Measurements from ENCODE around the gene TSPAN9.
A peak's percentile ranks its signal among the peaks of the same experiment; 100 is the strongest.

The TSPAN9 gene

DNA sequence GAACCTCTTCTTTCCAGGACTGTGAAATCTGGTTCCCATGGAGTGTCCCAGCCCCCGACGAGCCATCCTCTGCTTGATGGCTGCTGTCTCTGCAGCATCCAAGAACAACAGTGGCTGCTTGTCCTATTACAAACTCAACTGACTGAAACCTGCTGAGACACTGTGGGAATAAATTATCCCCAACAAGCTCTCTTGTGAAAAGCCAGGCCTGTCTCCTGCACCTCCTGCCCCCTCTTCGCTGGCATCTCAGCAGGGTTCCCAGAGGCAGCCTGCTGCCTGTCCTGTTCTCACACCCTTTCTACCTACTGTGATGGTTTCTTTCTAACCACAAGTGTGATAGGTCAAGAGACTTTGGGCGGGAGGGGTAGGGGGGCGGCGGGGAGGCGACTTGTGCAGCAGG lies 180.2 kb downstream of the TSPAN9 start:
- DNase-seq, result no peak

- no peak for DNase-seq
These were observed 182.8 kb downstream of the TSPAN9 start for GRCh38 chr12:3259973-3260372.

DNA sequence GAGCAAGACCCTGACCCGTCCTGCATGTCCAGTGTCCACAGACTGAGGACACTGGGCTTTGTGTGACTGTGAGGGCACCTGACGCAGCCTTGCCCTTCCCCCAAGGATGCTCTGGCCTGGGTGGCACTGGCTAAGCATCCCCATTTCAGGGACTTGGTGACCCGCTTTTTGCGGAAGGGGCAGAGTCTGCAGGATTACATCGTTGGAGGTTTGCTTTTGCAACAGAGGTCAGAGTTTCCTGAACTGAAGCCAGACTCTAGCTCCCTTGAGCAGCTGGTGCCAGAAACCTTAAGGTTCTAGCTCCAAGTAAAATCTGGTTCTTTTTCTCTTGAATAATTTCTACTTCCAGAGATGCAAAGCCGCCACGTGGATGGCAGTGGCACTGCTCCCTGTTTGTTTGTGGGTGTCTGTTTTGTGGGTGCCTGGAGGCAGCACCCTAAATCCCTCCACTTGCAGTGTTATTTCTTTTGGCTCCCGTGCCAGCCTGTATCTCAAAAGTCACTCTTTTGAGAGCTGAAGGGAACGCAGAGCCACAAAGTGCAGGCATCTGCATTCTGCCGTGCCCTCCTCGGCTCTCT lies 184.7 kb downstream of the TSPAN9 start:
- DNase-seq, result no peak

DNA sequence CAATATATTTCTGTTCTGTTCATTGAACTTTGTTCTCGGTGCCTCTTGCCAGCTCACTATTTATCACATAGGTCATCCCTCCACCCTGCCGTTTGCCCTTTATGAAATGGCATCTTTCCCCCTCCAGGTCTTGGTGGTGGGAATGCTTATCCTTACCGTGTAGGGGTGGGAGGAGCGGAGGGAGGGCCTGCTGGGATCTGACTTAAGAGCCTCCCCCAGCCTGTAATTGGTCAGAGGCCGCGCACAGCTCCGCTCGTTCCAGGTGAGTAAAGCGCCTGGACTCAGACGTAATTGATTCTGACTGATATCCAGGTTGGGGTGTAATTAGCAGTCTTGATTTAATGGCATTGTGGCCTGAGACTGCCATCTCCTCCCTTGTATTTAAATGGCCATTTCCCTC lies 185.3 kb downstream of the TSPAN9 start:
- DNase-seq, result no peak

GRCh38 chr12:3263282-3263681 lies 186.1 kb downstream of the TSPAN9 start:
- no peak for DNase-seq

DNA sequence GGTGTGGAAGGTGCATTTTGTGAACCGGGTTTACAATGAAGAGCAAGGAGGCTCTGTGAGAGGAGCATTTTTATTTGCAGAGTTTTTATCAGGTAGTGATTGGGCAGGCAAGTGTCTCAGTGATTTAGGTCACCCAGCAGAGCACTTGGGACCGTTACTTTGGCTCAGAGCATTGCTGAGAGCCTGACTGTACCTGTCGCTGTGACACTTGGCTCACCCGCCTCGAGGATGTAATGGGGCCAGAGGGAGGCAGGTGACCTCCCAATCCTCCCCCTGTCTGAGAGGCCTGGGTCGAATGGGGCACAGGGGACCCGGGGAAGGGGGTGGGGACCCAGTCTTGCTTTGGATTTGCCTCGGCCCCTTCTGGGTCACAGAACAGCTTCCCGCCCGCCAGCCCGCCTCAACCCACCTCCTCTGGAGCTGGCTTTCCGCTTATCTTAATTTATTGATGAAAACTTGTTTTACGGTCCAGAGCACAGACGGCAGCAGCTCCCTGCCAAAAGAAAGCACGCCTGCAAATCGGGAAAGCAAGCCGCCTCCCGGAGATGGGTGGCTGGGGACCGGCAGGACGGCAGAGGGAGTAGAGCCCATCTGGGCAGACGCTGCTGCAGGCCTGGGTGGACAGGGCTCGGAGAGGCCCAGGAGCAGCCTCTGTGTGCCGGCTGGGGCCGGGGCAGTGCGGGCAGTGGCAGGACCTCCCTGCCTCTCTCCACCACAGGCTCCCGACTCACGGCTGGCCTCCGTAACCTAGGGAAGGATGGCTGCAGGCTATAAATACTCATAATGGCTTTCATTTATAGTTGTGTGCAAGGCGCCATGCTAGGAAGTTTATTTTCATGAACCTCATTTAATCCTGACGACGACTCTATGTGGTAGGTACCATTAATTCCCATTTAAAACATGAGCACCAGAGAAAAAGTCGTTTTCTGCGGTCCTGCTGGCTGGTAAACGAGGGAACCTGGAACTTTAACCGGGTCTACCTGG lies 187.1 kb downstream of the TSPAN9 start:
- no peak for DNase-seq

DNA sequence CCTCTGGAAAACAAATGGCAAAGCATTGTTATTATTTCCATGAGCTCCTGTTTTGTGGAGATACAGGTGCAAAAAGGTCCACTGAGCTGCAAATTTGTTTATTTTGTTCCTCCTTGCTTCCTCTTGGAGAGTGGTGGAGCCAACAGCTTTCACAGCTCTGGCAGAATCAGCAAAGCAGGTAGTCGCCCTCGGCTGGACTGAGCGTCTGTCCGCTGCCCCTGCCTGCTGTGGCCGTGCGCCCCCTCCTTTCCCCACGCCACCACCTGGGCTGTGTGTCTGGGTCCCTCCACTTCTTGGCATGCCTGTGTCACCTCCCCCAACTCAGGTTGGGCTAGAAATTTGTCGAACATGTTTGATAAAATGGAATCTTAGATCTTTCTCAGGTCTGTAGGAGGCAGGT lies 188.2 kb downstream of the TSPAN9 start:
- no peak for DNase-seq

DNA sequence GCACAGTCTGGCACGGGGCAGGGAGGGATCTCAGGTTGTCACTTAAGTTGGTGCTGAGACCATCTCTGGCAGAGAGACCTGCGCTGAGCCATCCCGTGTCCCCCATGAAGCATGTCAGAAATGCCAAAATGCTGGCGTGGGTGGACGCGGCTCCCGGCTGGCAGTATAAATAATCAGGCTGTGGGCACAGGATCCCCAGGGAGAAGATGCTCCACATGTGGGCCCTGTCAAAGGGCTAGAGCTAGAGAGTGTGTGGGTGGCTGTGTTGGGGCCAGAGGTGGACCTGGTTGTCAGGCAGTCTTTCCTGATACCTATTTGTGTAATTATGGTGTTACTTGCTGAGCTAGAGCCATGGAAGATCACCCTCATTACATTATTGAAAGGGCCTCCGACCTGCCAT lies 189.5 kb downstream of the TSPAN9 start:
- DNase-seq, result no peak

DNA sequence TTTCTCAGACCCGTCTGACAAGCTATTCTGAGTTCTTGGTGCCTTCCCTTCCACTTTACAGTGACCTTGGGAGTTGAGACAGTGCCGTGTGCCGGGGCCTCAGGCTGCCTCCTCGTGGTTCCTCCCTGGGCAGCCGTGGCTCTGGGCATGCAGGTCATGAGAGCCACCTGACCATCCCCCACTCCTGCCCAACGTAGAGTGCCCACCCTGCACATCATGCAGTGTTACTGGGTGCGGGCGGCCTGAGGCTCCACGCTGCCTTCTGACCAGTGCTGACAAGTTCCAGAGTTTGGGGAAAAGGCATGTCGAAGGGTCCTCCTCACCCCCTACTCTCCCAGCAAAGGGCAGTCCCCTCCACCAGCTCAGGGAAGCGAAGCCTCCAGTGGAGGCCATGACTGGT lies 190.5 kb downstream of the TSPAN9 start:
- DNase-seq, result no peak

DNA sequence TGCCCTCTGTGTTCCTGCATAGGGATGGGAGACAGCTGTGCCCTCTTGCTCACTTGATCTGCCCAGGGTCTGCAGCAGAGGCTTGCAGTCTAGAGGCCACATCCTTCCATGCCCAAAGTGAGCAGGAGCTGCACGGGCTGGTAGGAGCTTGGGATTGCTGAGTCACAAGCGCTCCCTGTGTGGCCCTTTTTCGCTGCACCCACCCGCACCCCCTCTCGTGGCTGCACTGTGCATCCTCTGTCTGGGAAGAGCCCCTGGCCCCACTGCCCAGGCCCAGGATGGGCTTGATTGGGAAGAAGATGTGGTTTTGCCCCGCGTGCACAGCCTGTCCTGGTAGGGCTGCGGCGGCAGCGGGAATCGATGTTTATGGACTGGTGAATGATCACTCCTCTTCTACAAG lies 192.4 kb downstream of the TSPAN9 start:
- DNase-seq, result no peak

DNA sequence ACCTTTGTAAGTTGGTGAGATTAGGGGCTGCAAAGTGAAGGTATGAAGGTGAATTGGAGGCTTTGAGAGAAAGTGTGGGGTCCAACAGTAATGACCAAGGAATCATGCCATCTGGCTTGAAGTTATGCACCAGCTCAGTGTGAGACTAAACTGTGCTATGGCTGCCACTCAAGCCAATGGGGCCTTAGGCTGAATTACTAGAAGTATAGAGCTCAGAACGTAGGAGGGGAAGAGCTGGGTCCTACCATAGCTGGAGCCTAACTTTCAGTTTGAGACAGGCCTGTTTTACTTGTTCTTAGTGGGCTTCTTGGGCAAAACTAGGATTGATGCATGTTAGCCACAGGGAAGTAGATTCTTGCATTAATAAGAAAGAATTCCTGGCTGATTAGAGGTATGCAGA lies 194.0 kb downstream of the TSPAN9 start:
- DNase-seq, result no peak

- no peak for DNase-seq
These were observed 194.5 kb downstream of the TSPAN9 start for GRCh38 chr12:3271639-3272038.

DNA sequence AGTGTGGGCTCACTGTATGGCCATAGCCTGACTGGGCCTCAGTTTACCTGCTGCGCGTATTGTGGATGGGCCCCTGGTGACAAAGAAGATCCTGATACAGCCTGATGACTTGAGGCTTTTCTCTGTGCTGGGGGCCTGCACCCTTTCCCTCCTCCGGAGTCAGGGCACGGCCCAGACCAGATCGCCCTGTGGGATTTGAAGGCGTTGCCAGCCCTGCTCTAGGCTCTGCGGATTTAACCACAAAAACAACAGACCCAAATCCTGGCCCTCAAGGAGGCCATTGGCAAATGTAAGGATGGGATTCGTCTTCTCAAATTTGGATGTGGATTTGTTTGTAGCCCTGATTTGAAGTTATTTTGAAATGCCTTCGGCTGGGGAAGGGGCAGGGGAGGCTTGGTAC lies 195.8 kb downstream of the TSPAN9 start:
- no peak for DNase-seq

- no peak for DNase-seq
These were observed 196.3 kb downstream of the TSPAN9 start for GRCh38 chr12:3273409-3273853.

DNA sequence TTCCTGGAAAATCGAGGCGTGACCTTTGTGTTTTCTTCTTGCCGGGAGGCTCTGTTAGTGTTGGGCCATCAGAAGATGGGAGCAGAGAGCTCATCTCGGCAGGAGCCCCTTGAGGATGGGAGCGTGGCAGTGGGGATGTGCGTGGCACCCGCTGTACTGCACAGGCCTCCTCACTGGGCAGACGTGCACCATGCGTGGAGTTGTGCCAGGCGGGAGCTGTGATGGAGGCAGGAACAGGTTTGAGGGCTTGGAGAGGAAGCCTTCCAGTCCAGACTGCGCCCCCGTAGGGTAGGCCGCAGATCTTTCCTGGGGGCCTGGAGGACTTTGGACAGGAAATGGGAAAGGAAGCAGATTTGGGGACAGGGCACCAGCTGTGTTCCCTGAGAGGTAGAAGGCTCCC lies 197.5 kb downstream of the TSPAN9 start:
- no peak for DNase-seq

DNA sequence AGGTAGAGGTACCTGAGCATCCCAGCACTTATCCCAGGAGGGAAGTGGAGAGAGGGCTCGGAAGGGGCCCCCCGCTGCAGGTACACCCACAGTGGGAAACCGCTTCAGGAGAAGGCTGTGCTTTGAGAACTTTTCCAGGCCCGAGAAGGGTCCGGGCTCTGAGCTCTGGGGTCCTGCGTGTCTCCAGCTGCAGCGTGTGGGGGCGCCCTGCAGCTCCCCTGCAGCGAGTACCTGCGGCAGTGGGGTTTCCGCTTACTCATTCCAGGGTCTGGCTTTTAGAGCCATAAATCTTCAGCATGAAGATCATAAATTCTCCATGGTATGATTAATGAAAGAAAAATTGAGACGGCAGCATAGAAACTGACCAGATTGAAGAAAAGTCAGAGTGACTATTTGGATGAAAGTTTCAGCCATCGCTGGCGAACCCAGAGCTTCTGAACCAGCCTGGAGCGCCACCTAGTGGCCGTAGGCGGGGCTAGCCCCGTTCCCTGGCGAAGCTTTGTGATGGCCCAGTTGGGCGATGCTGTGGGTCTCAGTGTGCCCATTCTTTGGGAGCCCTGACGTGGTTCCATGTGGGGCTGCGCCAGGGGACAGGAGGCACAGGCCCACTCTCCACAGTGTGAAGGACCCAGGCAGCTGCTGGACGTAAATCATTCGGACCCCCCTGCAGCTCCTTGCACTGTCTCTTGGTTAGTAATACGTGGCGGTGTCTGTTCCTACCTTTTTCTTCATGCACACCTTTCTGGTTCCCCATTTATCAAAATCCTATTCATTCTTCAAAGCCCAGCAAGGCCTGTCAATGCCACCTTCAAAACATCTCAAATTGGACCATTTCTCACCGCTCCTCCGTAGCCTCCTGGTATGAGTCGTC lies 198.2 kb downstream of the TSPAN9 start:
- DNase-seq, result peak; percentile 43 to 76

DNA sequence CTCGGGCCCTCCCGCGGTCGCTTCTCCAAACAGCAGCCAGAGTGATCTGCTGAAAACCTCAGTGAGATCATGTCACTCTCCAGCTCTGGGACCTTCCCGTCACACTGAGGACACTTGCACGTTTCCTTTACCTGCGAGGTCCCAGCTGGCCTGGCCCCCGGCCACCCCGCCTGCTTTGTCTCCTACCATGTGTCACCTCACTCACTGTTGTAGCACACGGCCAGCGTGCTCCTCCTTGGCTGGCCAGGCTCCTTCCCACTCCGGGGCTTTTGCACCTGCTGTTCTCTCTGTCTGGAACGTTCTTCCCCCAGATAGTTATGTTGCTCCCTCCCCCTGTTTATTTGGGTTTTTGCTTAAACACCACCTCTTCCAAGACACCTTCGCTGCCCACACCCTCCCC lies 199.0 kb downstream of the TSPAN9 start:
- DNase-seq, result no peak

- no peak for DNase-seq
These were observed 200.2 kb downstream of the TSPAN9 start for GRCh38 chr12:3277306-3277943.

GRCh38 chr12:3278681-3279414 lies 201.7 kb downstream of the TSPAN9 start:
- no peak for DNase-seq

- no peak for DNase-seq
These were observed 202.2 kb downstream of the TSPAN9 start for GRCh38 chr12:3279415-3279780.

- DNase-seq, result no peak
These were observed 202.7 kb downstream of the TSPAN9 start for GRCh38 chr12:3279832-3280231.

DNA sequence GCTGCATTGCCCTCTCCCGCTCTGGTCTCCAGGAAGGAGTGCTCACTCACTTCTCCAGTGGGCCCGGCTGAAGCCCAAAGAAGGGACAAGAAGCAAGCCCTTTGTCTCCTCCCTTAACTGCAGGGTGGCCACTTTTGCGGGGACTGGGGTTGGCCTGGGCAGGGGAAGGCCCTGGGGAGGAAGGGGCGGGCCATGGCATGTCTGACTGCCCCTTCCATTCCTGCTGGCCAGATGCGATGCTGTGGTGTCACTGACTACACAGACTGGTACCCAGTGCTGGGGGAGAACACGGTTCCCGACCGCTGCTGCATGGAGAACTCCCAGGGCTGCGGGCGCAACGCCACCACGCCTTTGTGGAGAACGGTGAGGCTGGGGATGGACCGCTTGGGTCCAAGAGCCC lies 203.8 kb downstream of the TSPAN9 start:
- no peak for DNase-seq
